ENCODE measurements around the gene ABLIM2. TPM values are rescaled to one million over a fixed set of nuclear protein-coding genes. Genes with fewer than 3 reads are reported as not detected.

Gene ABLIM2
- total RNA-seq, 2 donors from 2014 or later, result 6.0 to 20.8 TPM

DNA sequence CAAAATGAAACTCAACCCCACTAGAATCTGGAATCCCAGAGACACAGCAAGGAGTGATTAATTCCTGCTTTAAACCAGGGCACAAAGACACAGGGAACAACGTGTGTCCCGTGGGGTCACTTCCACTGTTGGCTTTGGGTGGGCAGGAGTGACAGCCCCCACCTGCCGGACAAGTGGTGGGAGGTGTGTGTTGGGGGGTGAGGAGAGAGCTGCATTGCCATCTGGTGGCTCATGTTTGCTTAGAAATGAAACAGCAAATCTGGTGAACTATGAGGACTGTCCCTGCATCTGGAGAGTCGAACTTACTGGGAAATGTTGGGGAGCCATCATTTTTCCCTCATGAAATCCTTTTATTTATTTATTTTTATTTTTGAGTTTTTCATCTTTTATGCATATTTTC, 143.1 kb downstream of the ABLIM2 start:
- H3K36me3 ChIP-seq (replicated peaks in 1 of 2; ENCODE audit: insufficient read depth in 1 of 2, low read depth in 2 of 2), result no peaks in the 10 kb centered on the region
- H3K4me1 ChIP-seq, result no peaks in the 10 kb centered on the region
- intact Hi-C loops (cut with DNase I), result no loop called here
- ATAC-seq, result no peak
- no peaks in the 10 kb centered on the region for H3K9me3 ChIP-seq
- no peaks in the 10 kb centered on the region for H3K27me3 ChIP-seq
- whole genome bisulfite sequencing, 2 donors, result 48 to 69% methylated on average over 4 of the region's 4 CpGs
- TF ChIP-seq, protein P1, sequence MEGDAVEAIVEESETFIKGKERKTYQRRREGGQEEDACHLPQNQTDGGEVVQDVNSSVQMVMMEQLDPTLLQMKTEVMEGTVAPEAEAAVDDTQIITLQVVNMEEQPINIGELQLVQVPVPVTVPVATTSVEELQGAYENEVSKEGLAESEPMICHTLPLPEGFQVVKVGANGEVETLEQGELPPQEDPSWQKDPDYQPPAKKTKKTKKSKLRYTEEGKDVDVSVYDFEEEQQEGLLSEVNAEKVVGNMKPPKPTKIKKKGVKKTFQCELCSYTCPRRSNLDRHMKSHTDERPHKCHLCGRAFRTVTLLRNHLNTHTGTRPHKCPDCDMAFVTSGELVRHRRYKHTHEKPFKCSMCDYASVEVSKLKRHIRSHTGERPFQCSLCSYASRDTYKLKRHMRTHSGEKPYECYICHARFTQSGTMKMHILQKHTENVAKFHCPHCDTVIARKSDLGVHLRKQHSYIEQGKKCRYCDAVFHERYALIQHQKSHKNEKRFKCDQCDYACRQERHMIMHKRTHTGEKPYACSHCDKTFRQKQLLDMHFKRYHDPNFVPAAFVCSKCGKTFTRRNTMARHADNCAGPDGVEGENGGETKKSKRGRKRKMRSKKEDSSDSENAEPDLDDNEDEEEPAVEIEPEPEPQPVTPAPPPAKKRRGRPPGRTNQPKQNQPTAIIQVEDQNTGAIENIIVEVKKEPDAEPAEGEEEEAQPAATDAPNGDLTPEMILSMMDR (IDR thresholded peaks at IDR 0.05), result peak in 1 of 7 experiments; percentile 4
- TF ChIP-seq POLR2A (IDR thresholded peaks at IDR 0.05), result no peak
- no peak overlapping the region for H3K27ac ChIP-seq
- no peak for DNase-seq
- no peak overlapping the region for H3K4me3 ChIP-seq

DNA sequence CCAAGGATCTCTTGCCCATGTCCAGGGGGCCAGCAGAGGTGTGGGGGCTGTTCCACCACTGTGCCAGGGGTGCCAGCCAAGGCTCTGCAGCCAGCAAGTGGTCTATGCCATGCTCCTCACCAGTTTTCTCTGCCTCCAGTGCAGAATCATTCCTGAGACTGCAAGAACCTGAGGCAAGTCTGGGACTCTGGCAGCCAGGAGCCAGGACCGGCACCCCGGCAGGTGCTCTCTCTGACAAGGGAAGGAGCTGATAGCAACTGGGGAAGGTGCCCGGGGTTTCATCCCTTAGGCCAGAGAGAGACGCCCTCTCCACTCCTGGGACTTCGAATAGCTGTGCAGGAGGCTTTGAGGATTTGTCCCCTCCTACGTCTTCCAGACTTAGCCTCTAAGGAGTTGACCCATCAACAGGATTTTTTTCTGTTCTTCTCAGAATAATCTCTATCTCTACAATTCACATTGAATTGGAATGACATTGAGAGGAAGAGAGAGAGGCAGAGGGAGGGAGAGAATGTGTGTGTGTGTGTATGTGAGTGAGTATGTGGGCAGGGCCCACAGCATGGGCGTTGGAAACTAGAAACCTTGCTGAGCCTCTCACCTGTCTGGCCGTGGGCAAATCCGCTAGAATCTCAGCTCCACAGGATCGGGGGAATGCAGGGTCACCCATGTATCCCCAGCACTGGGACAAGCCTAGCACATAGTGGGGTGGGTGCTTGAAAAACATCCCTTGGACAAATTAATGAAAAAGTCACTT, 144.5 kb downstream of the ABLIM2 start:
- Histone ChIP-seq H3K27ac (no peak overlapping the region), H3K9me3 (no peaks in the 10 kb centered on the region), H3K27me3 (no peaks in the 10 kb centered on the region), H3K36me3 (replicated peaks in 1 of 2; ENCODE audit: insufficient read depth in 1 of 2, low read depth in 2 of 2) (no peaks in the 10 kb centered on the region), H3K4me1 (no peaks in the 10 kb centered on the region), H3K4me3 (no peak overlapping the region)
- DNase-seq, result no peak
- 84 to 87% methylated on average over 10 of the region's 10 CpGs for WGBS, 2 donors
- TF ChIP-seq POLR2A (IDR thresholded peaks at IDR 0.05), result no peak
- TF ChIP-seq, protein P1 (IDR thresholded peaks at IDR 0.05), result no peak
- intact Hi-C loops (cut with DNase I), result no loop called here
- ATAC-seq, result no peak

DNA sequence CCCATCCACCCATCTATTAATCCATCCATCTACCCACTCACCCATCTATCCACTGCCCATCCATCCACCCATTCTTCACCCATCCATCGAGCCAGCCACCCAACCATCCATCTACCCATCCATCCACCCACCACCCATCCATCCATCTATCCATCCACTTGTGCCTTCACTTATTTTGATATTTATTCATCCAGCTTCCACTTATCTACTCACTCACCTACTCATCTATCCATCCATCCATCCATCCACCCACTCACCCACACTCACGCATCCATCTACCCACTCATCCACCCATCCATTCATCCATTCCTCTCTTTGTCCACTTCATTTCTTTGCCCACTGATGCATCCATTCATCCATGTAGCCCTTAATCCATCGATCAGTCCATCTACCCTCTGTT, 146.1 kb downstream of the ABLIM2 start:
- no peak for ATAC-seq
- TF ChIP-seq POLR2A (IDR thresholded peaks at IDR 0.05), result no peak
- TF ChIP-seq, protein P1 (IDR thresholded peaks at IDR 0.05), result no peak

DNA sequence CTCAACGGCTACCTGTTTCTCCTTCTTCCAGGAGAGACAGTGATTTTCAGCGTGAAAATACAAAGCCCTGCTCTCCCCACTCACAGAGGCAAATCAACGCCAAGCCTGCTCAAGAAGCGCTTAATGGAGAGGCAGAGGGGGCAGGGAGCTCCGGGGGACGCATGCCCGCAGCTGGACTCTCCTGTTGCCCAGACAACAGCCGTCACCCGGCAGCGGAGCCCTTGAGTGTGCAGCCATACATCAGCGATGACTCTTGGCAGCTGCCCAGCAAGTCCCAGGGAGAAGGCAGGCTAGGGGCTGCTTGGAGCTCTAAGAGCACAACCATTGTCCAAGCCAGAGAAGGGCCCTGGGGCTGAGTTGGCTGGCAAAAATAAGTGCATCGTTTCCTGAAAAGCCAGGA, 148.0 kb downstream of the ABLIM2 start:
- no peak overlapping the region for H3K4me3 ChIP-seq
- no peaks in the 10 kb centered on the region for H3K36me3 ChIP-seq (replicated peaks in 1 of 2; ENCODE audit: insufficient read depth in 1 of 2, low read depth in 2 of 2)
- H3K27me3 ChIP-seq, result no peaks in the 10 kb centered on the region
- H3K9me3 ChIP-seq, result no peaks in the 10 kb centered on the region
- TF ChIP-seq, protein P1 (IDR thresholded peaks at IDR 0.05), result no peak
- TF ChIP-seq POLR2A (IDR thresholded peaks at IDR 0.05), result no peak
- intact Hi-C loops (cut with DNase I), result no loop called here
- no peaks in the 10 kb centered on the region for H3K4me1 ChIP-seq
- WGBS, 2 donors, result 44 to 47% methylated on average over 4 to 12 of the region's 12 CpGs
- no peak overlapping the region for H3K27ac ChIP-seq
- DNase-seq, result peak; percentile 34 to 75 (median 74)
- no peak for ATAC-seq

More for the DNA sequence above, 146.1 kb downstream of the ABLIM2 start:
- no peaks in the 10 kb centered on the region for H3K36me3 ChIP-seq (replicated peaks in 1 of 2; ENCODE audit: insufficient read depth in 1 of 2, low read depth in 2 of 2)
- DNase-seq, result no peak
- H3K27ac ChIP-seq, result no peak overlapping the region
- H3K9me3 ChIP-seq, result no peaks in the 10 kb centered on the region
- H3K4me3 ChIP-seq, result no peak overlapping the region
- 97 to 98% methylated on average over 3 of the region's 3 CpGs for WGBS, 2 donors
- intact Hi-C loops (cut with DNase I), result no loop called here
- H3K27me3 ChIP-seq, result no peaks in the 10 kb centered on the region
- H3K4me1 ChIP-seq, result no peaks in the 10 kb centered on the region

Measured in body of pancreas (tissue), 4 donors.